Kidney tubule cell (primary cell): Measurements from ENCODE around the gene ARID1B.

Experiments
- DNase-seq: peaks from one replicate; pipeline ENCODE4 v3.0.0-alpha.2; 2018; ENCODE audit warnings: low spot score

The ARID1B gene

GRCh38 chr6:156992020-156992804 is 215.0 kb downstream of the ARID1B start:
- peak; percentile 36 for DNase-seq

GRCh38 chr6:156993713-156994112 is 216.5 kb downstream of the ARID1B start:
- no peak for DNase-seq

GRCh38 chr6:156994215-156995076 is 217.3 kb downstream of the ARID1B start:
- DNase-seq, result peak; percentile 37

- DNase-seq, result no peak
These were observed 218.3 kb downstream of the ARID1B start for GRCh38 chr6:156995502-156995901.

GRCh38 chr6:156996265-156996664 is 219.1 kb downstream of the ARID1B start:
- DNase-seq, result no peak

- no peak for DNase-seq
These were observed 221.7 kb downstream of the ARID1B start for GRCh38 chr6:156998794-156999330.

GRCh38 chr6:156999762-157000161 is 222.6 kb downstream of the ARID1B start:
- no peak for DNase-seq

- DNase-seq, result no peak
These were observed 224.5 kb downstream of the ARID1B start for GRCh38 chr6:157001716-157002115.

GRCh38 chr6:157002774-157003173 is 225.6 kb downstream of the ARID1B start:
- DNase-seq, result no peak

- DNase-seq, result no peak
These were observed 228.8 kb downstream of the ARID1B start for GRCh38 chr6:157005940-157006339.

GRCh38 chr6:157008568-157008967 is 231.4 kb downstream of the ARID1B start:
- no peak for DNase-seq

- no peak for DNase-seq
These were observed 235.2 kb downstream of the ARID1B start for GRCh38 chr6:157012355-157012754.

- no peak for DNase-seq
These were observed 236.6 kb downstream of the ARID1B start for GRCh38 chr6:157013649-157014304.

GRCh38 chr6:157014871-157015270 is 237.7 kb downstream of the ARID1B start:
- no peak for DNase-seq

GRCh38 chr6:157017022-157017421 is 239.8 kb downstream of the ARID1B start:
- no peak for DNase-seq

- DNase-seq, result peak; percentile 96
These were observed 240.7 kb downstream of the ARID1B start for GRCh38 chr6:157017861-157018260.

- no peak for DNase-seq
These were observed 242.0 kb downstream of the ARID1B start for GRCh38 chr6:157019115-157019641.

GRCh38 chr6:157019733-157020132 is 242.6 kb downstream of the ARID1B start:
- peak; percentile 40 for DNase-seq

GRCh38 chr6:157020398-157020797 is 243.2 kb downstream of the ARID1B start:
- DNase-seq, result peak; percentile 30

GRCh38 chr6:157020881-157021343 is 243.7 kb downstream of the ARID1B start:
- DNase-seq, result peak; percentile 67

- peak; percentile 89 for DNase-seq
These were observed 244.3 kb downstream of the ARID1B start for GRCh38 chr6:157021344-157021992.
